ENCODE measurements around the gene ACP3. TPM values are rescaled to one million over a fixed set of nuclear protein-coding genes. Genes with fewer than 3 reads are reported as not detected.
"Not testable (repeated sequence)": the region's sequence is repeated elsewhere in the genome, so short reads cannot be mapped to it uniquely, and the experiment has no call there.

The ACP3 gene
- polyA plus RNA-seq, 1 donor from 2014 or later, result not detected

GRCh38 chr3:132292042-132292441 is 25.2 kb upstream of the ACP3 start:
- Histone ChIP-seq H4K20me1 (ENCODE audit: insufficient read depth) (no peaks in the 10 kb centered on the region), H3K9me3 (ENCODE audit: low read length) (peaks cover 4% of the 10 kb centered on the region)

GRCh38 chr3:132293251-132293650 is 24.0 kb upstream of the ACP3 start:
- Histone ChIP-seq H3K9me3 (ENCODE audit: low read length) (no peaks in the 10 kb centered on the region), H3F3A (ENCODE audit: insufficient read depth, low read length, poor library complexity, severe bottlenecking) (no peaks in the 10 kb centered on the region), H3K9ac (ENCODE audit: low read length) (no peak overlapping the region), H4K20me1 (ENCODE audit: insufficient read depth) (no peaks in the 10 kb centered on the region), H3K27me3 (ENCODE audit: insufficient read depth, low read depth, low read length) (no peaks in the 10 kb centered on the region), H3K27ac (ENCODE audit: low read length) (no peak overlapping the region), H3K36me3 (ENCODE audit: insufficient read depth, low read length) (no peaks in the 10 kb centered on the region), H2AFZ (ENCODE audit: low read depth, low read length) (no peak overlapping the region), H3K79me2 (replicated peaks; ENCODE audit: insufficient read depth, low read length) (no peaks in the 10 kb centered on the region), H3K9me2 (ENCODE audit: insufficient read depth, low read length) (no peaks in the 10 kb centered on the region), H3K4me3 (ENCODE audit: low read length) (no peak overlapping the region), H3K4me2 (ENCODE audit: low read length) (no peak overlapping the region)
- TF ChIP-seq POLR2AphosphoS5 (IDR thresholded peaks at IDR 0.05), result no peak
- TF ChIP-seq RAD21 (conservative IDR thresholded peaks at IDR 0.05), result no peak
- no peak for TF ChIP-seq REST (IDR thresholded peaks at IDR 0.05; ENCODE audit: borderline replicate concordance)
- TF ChIP-seq MXI1 (conservative IDR thresholded peaks at IDR 0.05; ENCODE audit: poor library complexity, severe bottlenecking), result no peak
- no peak for TF ChIP-seq TAF1 (IDR thresholded peaks at IDR 0.05; ENCODE audit: low read depth)
- no peak for TF ChIP-seq SMC3 (conservative IDR thresholded peaks at IDR 0.05; ENCODE audit: poor library complexity)
- TF ChIP-seq CTCF (IDR thresholded peaks at IDR 0.05; ENCODE audit: poor library complexity, severe bottlenecking), result no peak
- no peak for TF ChIP-seq EP300 (conservative IDR thresholded peaks at IDR 0.05; ENCODE audit: poor library complexity, severe bottlenecking)
- no peak for TF ChIP-seq EZH2 (IDR thresholded peaks at IDR 0.05; ENCODE audit: borderline replicate concordance, insufficient read depth, low read length, poor library complexity, severe bottlenecking)

More at GRCh38 chr3:132292042-132292441, 25.2 kb upstream of the ACP3 start:
- Histone ChIP-seq H3K9me2 (ENCODE audit: insufficient read depth, low read length) (no peaks in the 10 kb centered on the region), H3F3A (ENCODE audit: insufficient read depth, low read length, poor library complexity, severe bottlenecking) (no peaks in the 10 kb centered on the region), H3K4me2 (ENCODE audit: low read length) (no peak overlapping the region), H3K9ac (ENCODE audit: low read length) (no peak overlapping the region), H3K36me3 (ENCODE audit: insufficient read depth, low read length) (no peaks in the 10 kb centered on the region), H2AFZ (ENCODE audit: low read depth, low read length) (no peak overlapping the region), H3K4me3 (ENCODE audit: low read length) (no peak overlapping the region), H3K79me2 (replicated peaks; ENCODE audit: insufficient read depth, low read length) (no peaks in the 10 kb centered on the region), H3K27me3 (ENCODE audit: insufficient read depth, low read depth, low read length) (no peaks in the 10 kb centered on the region), H3K27ac (ENCODE audit: low read length) (no peak overlapping the region)
- no peak for TF ChIP-seq POLR2AphosphoS5 (IDR thresholded peaks at IDR 0.05)

- H3K4me2 ChIP-seq (ENCODE audit: low read length), result no peak overlapping the region
- no peaks in the 10 kb centered on the region for H3K36me3 ChIP-seq (ENCODE audit: insufficient read depth, low read length)
- H3K9me3 ChIP-seq (ENCODE audit: low read length), result no peaks in the 10 kb centered on the region
- H3K27ac ChIP-seq (ENCODE audit: low read length), result no peak overlapping the region
- no peak overlapping the region for H3K9ac ChIP-seq (ENCODE audit: low read length)
- H2AFZ ChIP-seq (ENCODE audit: low read depth, low read length), result no peak overlapping the region
- H3K4me3 ChIP-seq (ENCODE audit: low read length), result no peak overlapping the region
- no peaks in the 10 kb centered on the region for H3K79me2 ChIP-seq (replicated peaks; ENCODE audit: insufficient read depth, low read length)
- H4K20me1 ChIP-seq (ENCODE audit: insufficient read depth), result no peaks in the 10 kb centered on the region
- no peaks in the 10 kb centered on the region for H3F3A ChIP-seq (ENCODE audit: insufficient read depth, low read length, poor library complexity, severe bottlenecking)
- TF ChIP-seq SMC3 (conservative IDR thresholded peaks at IDR 0.05; ENCODE audit: poor library complexity) (no peak), EZH2 (IDR thresholded peaks at IDR 0.05; ENCODE audit: borderline replicate concordance, insufficient read depth, low read length, poor library complexity, severe bottlenecking) (no peak)
- H3K27me3 ChIP-seq (ENCODE audit: insufficient read depth, low read depth, low read length), result no peaks in the 10 kb centered on the region
- no peaks in the 10 kb centered on the region for H3K9me2 ChIP-seq (ENCODE audit: insufficient read depth, low read length)
These were observed 22.3 kb upstream of the ACP3 start for GRCh38 chr3:132294906-132295305.

- not testable (repeated sequence) for H3K27me3 ChIP-seq (ENCODE audit: insufficient read depth, low read depth, low read length); H3K36me3 ChIP-seq (ENCODE audit: insufficient read depth, low read length); H2AFZ ChIP-seq (ENCODE audit: low read depth, low read length); H3K79me2 ChIP-seq (replicated peaks; ENCODE audit: insufficient read depth, low read length); H3F3A ChIP-seq (ENCODE audit: insufficient read depth, low read length, poor library complexity, severe bottlenecking); H4K20me1 ChIP-seq (ENCODE audit: insufficient read depth); H3K4me3 ChIP-seq (ENCODE audit: low read length); H3K27ac ChIP-seq (ENCODE audit: low read length); H3K9me2 ChIP-seq (ENCODE audit: insufficient read depth, low read length); H3K9me3 ChIP-seq (ENCODE audit: low read length); H3K9ac ChIP-seq (ENCODE audit: low read length); H3K4me2 ChIP-seq (ENCODE audit: low read length)
These were observed 13.6 kb upstream of the ACP3 start for GRCh38 chr3:132303336-132304201.

GRCh38 chr3:132304351-132304750 is 12.9 kb upstream of the ACP3 start:
- H4K20me1 ChIP-seq (ENCODE audit: insufficient read depth); H3K27me3 ChIP-seq (ENCODE audit: insufficient read depth, low read depth, low read length); H3K4me2 ChIP-seq (ENCODE audit: low read length); H3K27ac ChIP-seq (ENCODE audit: low read length); H3K4me3 ChIP-seq (ENCODE audit: low read length); H2AFZ ChIP-seq (ENCODE audit: low read depth, low read length); H3K79me2 ChIP-seq (replicated peaks; ENCODE audit: insufficient read depth, low read length); H3F3A ChIP-seq (ENCODE audit: insufficient read depth, low read length, poor library complexity, severe bottlenecking); H3K9ac ChIP-seq (ENCODE audit: low read length); H3K9me2 ChIP-seq (ENCODE audit: insufficient read depth, low read length); H3K9me3 ChIP-seq (ENCODE audit: low read length); H3K36me3 ChIP-seq (ENCODE audit: insufficient read depth, low read length): not testable (repeated sequence)

Measured in neural cell (in vitro differentiated cells).